Breast epithelium (tissue), 3 donors: ENCODE data around the gene HSD17B13.

ENCODE experiments used
- CTCF ChIP-seq, 3 donors: fragments of 450-650 bp; IDR thresholded peaks; one replicate each; pipeline ENCODE4 v1.5.1; 2016 to 2017; ENCODE audit warnings: antibody characterized with exemption in 3 of 3, mild to moderate bottlenecking in 3 of 3, moderate library complexity in 3 of 3
- POLR2A ChIP-seq: fragments of 450-650 bp; IDR thresholded peaks from one replicate; pipeline ENCODE4 v1.6.1; 2016; ENCODE audit warnings: antibody characterized with exemption, mild to moderate bottlenecking, moderate library complexity
- POLR2AphosphoS5 ChIP-seq, 3 donors: sonication (generic); formaldehyde crosslinking; IDR thresholded peaks; one replicate each; pipeline ENCODE4 v1.6.1; 2017; ENCODE audit warnings: antibody characterized with exemption in 3 of 3

GRCh38 chr4:87275311-87275710 lies 47.4 kb downstream of the HSD17B13 start:
- TF ChIP-seq CTCF (IDR thresholded peaks at IDR 0.05) (no peak), POLR2A (no peak), POLR2AphosphoS5 (IDR thresholded peaks at IDR 0.05) (no peak)
